Transverse colon (tissue), 4 donors: Measurements from ENCODE around the gene NDST4.

Experiments
- POLR2AphosphoS5 ChIP-seq, 3 donors: sonication (generic); formaldehyde crosslinking; IDR thresholded peaks; one replicate each; pipeline ENCODE4 v1.6.1; 2016; ENCODE audit warnings: antibody characterized with exemption in 3 of 3
- TF ChIP-seq, protein P1 (sequence below), 5 experiments: fragments of 200-600 bp in 3 of 5; fragments of 450-650 bp in 2 of 5; sonication (generic) in 3 of 5; IDR thresholded peaks; 1 replicate in 2 of 5; 2 replicates in 3 of 5; pipeline ENCODE4 v1.5.1; 2016 to 2017; ENCODE audit warnings: antibody characterized with exemption in 5 of 5, inconsistent platforms in 3 of 5, mild to moderate bottlenecking in 2 of 5, moderate library complexity in 1 of 5

GRCh38 chr4:115113506-115114106 lies at the start of gene NDST4:
- TF ChIP-seq, protein P1, sequence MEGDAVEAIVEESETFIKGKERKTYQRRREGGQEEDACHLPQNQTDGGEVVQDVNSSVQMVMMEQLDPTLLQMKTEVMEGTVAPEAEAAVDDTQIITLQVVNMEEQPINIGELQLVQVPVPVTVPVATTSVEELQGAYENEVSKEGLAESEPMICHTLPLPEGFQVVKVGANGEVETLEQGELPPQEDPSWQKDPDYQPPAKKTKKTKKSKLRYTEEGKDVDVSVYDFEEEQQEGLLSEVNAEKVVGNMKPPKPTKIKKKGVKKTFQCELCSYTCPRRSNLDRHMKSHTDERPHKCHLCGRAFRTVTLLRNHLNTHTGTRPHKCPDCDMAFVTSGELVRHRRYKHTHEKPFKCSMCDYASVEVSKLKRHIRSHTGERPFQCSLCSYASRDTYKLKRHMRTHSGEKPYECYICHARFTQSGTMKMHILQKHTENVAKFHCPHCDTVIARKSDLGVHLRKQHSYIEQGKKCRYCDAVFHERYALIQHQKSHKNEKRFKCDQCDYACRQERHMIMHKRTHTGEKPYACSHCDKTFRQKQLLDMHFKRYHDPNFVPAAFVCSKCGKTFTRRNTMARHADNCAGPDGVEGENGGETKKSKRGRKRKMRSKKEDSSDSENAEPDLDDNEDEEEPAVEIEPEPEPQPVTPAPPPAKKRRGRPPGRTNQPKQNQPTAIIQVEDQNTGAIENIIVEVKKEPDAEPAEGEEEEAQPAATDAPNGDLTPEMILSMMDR (IDR thresholded peaks at IDR 0.05), result no peak
- TF ChIP-seq POLR2AphosphoS5 (IDR thresholded peaks at IDR 0.05), result no peak
